NCI-H2081 (cell line): ENCODE results near the gene IFITM5.
A peak's percentile ranks its signal among the peaks of the same experiment; 100 is the strongest.
"Not testable (repeated sequence)": the region's sequence is repeated elsewhere in the genome, so short reads cannot be mapped to it uniquely, and the experiment has no call there.

Source experiments
- DNase-seq, 2 experiments: peaks; one replicate each; lab custom pipeline; 2025; lab: John Stamatoyannopoulos, UW

The IFITM5 gene

GRCh38 chr11:295351-296170 lies 3.8 kb downstream of the IFITM5 start:
- no peak for DNase-seq

- DNase-seq, result no peak
These were observed 4.5 kb downstream of the IFITM5 start for GRCh38 chr11:294780-295179.

GRCh38 chr11:293852-294661 lies 5.3 kb downstream of the IFITM5 start:
- no peak for DNase-seq

GRCh38 chr11:293271-293851 lies 6.0 kb downstream of the IFITM5 start:
- no peak for DNase-seq

GRCh38 chr11:292211-293121 lies 6.9 kb downstream of the IFITM5 start:
- DNase-seq, result no peak

GRCh38 chr11:291281-292210 lies 7.8 kb downstream of the IFITM5 start:
- DNase-seq, result no peak

- no peak for DNase-seq
These were observed 8.6 kb downstream of the IFITM5 start for GRCh38 chr11:290621-291231.

GRCh38 chr11:289712-290620 lies 9.4 kb downstream of the IFITM5 start:
- no peak for DNase-seq

- DNase-seq, result no peak
These were observed 10.0 kb downstream of the IFITM5 start for GRCh38 chr11:289398-289711.

- DNase-seq, result peak; percentile 21 to 23
These were observed 10.6 kb downstream of the IFITM5 start, which contains the start of gene PGGHG for GRCh38 chr11:288478-289397. Gene PGGHG (plus strand): TSS chr11:289126. CDS start chr11:289817, 691 bp downstream.

- DNase-seq, result no peak
These were observed 11.4 kb downstream of the IFITM5 start for GRCh38 chr11:287821-288477.

GRCh38 chr11:286977-287820 lies 12.1 kb downstream of the IFITM5 start:
- not testable (repeated sequence) for DNase-seq

GRCh38 chr11:285894-286220 lies 13.5 kb downstream of the IFITM5 start:
- no peak for DNase-seq

- DNase-seq, result no peak
These were observed 14.1 kb downstream of the IFITM5 start for GRCh38 chr11:285021-285893.

GRCh38 chr11:284105-285020 lies 15.0 kb downstream of the IFITM5 start:
- no peak for DNase-seq
